ENCODE results near the gene C3orf22. TPM values are rescaled to one million over a fixed set of nuclear protein-coding genes. Genes with fewer than 3 reads are reported as not detected.

The C3orf22 gene
- total RNA-seq, 2 donors from 2014 or later: not detected

DNA sequence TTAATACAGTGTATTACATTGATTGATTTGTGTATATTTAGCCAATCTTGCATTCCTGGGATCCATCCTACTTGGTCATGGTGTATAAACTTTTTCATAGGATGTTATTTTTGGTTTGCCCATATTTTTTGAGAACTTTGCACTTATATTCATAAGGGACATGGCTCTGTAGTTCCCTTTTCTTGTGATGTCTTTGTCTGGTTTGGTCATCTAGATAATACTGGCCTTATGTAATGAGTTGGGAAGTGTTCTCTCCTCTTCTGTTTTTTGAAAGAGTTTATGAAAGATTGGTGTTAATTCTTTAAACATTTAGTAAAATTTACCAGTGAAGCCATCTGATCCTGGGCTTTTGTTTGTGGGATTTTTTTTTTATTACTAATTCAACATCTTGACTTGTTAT, 25.2 kb downstream of the C3orf22 start:
- no peak overlapping the region for H3K4me3 ChIP-seq
- H3K27ac ChIP-seq: no peak overlapping the region
- no peaks in the 10 kb centered on the region for H3K9me3 ChIP-seq
- TF ChIP-seq POLR2A (IDR thresholded peaks at IDR 0.05): no peak
- TF ChIP-seq, protein P1, sequence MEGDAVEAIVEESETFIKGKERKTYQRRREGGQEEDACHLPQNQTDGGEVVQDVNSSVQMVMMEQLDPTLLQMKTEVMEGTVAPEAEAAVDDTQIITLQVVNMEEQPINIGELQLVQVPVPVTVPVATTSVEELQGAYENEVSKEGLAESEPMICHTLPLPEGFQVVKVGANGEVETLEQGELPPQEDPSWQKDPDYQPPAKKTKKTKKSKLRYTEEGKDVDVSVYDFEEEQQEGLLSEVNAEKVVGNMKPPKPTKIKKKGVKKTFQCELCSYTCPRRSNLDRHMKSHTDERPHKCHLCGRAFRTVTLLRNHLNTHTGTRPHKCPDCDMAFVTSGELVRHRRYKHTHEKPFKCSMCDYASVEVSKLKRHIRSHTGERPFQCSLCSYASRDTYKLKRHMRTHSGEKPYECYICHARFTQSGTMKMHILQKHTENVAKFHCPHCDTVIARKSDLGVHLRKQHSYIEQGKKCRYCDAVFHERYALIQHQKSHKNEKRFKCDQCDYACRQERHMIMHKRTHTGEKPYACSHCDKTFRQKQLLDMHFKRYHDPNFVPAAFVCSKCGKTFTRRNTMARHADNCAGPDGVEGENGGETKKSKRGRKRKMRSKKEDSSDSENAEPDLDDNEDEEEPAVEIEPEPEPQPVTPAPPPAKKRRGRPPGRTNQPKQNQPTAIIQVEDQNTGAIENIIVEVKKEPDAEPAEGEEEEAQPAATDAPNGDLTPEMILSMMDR (IDR thresholded peaks at IDR 0.05): no peak
- no peaks in the 10 kb centered on the region for H3K27me3 ChIP-seq
- ATAC-seq (no peak), DNase-seq (no peak)
- intact Hi-C loops (cut with DNase I): no loop called here
- H3K36me3 ChIP-seq (replicated peaks in 1 of 2; ENCODE audit: insufficient read depth in 1 of 2, low read depth in 2 of 2): no peaks in the 10 kb centered on the region
- H3K4me1 ChIP-seq: peaks cover 12% of the 10 kb centered on the region

DNA sequence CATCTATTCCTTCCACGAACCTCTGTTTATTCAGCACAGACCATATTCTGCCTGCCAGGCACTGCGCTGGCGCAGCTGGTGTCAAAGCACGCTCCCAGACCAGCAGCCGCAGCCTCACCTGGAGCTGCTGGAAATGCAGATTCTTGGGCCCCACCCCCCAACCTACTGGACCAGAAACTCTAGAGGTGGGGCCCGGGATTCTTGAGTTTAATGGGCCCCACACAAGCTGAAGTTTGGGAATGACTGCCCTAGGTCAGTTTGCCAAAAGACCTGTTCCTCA, 27.7 kb downstream of the C3orf22 start:
- TF ChIP-seq, protein P1 (IDR thresholded peaks at IDR 0.05): no peak
- TF ChIP-seq POLR2A (IDR thresholded peaks at IDR 0.05): no peak
- H3K36me3 ChIP-seq (replicated peaks in 1 of 2; ENCODE audit: insufficient read depth in 1 of 2, low read depth in 2 of 2): no peaks in the 10 kb centered on the region
- intact Hi-C loops (cut with DNase I): no loop called here
- H3K4me1 ChIP-seq: peaks cover 15% of the 10 kb centered on the region
- no peaks in the 10 kb centered on the region for H3K9me3 ChIP-seq
- no peaks in the 10 kb centered on the region for H3K27me3 ChIP-seq
- ATAC-seq (no peak), DNase-seq (no peak)
- peak overlapping the region in 1 of 4 donors; percentile 10 for H3K27ac ChIP-seq
- H3K4me3 ChIP-seq: no peak overlapping the region
- WGBS, 2 donors: 83 to 91% methylated on average over 6 of the region's 6 CpGs

DNA sequence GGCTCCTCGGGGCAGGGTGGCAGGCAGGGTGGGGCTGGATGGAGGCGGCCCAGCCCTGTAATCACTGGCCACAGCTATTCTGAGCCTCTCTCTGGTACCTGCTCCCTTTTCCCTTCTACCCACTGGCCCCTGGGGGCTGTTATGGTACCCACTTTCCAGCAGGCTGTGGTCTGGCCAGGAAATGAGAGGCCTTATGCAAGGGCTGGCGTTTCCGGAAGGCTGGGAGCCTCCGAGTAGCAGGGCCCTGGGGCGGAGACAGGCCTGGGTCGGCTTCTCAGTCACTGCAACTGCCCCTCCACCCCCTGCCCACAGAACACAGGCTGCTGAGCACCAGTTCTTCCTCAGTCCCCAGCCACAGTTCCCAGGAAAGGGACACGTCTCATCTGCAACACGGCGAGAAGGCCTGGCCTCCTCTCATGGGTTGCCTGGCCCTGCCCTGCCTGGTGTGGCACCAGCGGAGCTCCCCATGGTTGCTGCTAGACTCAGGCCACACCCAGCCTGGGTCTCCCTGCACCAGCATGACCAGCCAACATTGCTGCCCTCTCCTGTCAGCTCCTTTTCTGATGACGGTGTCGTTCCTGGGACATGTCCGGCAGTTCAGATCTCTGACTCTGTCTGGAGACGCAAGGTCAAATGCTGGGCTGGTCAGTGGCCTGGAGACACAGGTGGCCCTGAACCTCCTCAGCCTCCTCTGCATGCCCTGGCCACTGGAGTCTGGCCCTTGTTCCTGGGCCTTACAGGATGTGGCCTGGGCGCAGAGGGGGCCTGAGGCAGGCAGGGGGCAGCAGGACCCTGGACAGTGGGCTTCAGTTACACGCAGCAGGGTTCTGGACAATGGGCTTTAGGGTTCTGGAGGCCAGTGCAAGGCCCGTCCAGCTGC, 28.3 kb downstream of the C3orf22 start:
- DNase-seq (peak in 2 of 4 donors; percentile 12 to 65), ATAC-seq (no peak)
- Histone ChIP-seq H3K9me3 (no peaks in the 10 kb centered on the region), H3K27me3 (no peaks in the 10 kb centered on the region), H3K36me3 (replicated peaks in 1 of 2; ENCODE audit: insufficient read depth in 1 of 2, low read depth in 2 of 2) (no peaks in the 10 kb centered on the region), H3K27ac (peak overlapping the region in 1 of 4 donors; percentile 10), H3K4me1 (peaks cover 15% of the 10 kb centered on the region), H3K4me3 (no peak overlapping the region)
- TF ChIP-seq POLR2A (IDR thresholded peaks at IDR 0.05): peak in 1 of 3 donors; percentile 30
- TF ChIP-seq, protein P1 (IDR thresholded peaks at IDR 0.05): no peak
- intact Hi-C loops (cut with DNase I): no loop called here
- 74 to 82% methylated on average over 7 to 17 of the region's 18 CpGs for WGBS, 2 donors

DNA sequence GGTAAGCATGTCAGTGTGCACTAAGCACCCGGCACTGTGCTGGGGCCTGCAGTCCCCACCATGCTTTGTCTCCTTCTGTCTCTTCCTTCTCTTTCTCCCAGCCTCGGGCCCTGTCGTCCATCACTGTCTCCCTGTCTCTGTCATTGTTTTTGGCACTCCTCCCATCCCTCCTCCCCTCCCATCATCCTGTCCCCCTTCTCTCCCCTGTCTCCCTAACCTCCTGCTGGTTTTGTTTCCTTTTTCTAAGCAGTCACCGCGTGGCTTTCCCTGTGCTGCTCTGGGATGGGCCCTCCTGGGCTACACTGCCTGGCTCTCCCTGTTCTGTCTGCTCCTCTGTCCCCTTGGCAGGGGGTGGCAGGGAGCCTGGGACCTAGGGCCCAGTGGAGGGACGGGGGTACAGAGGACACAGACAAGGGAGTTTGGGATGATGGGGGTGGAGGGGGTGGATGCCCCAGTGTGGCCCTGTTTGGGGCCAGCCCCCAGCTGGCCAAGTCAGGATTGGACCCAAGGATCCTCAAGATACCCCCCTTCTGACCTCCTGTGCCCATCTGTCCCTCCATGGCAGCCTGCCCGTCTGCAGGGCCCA, 29.1 kb downstream of the C3orf22 start:
- no peak for ATAC-seq
- Histone ChIP-seq H3K9me3 (no peaks in the 10 kb centered on the region), H3K36me3 (replicated peaks in 1 of 2; ENCODE audit: insufficient read depth in 1 of 2, low read depth in 2 of 2) (no peaks in the 10 kb centered on the region), H3K4me3 (no peak overlapping the region), H3K27ac (peak overlapping the region in 1 of 4 donors; percentile 0), H3K4me1 (peaks cover 18% of the 10 kb centered on the region), H3K27me3 (no peaks in the 10 kb centered on the region)
- TF ChIP-seq, protein P1 (IDR thresholded peaks at IDR 0.05): no peak
- TF ChIP-seq POLR2A (IDR thresholded peaks at IDR 0.05): no peak
- WGBS, 2 donors: 77 to 84% methylated on average over 6 of the region's 7 CpGs
- no peak for DNase-seq
- intact Hi-C loops (cut with DNase I): loop anchor here (10.0 kb wide), 1 partner anchor 925 kb away; no protein-coding TSS in a partner anchor
